GM21825 (cell line): ENCODE data around the gene MITF.
A peak's percentile ranks its signal among the peaks of the same experiment; 100 is the strongest.

ENCODE experiments used
- ATAC-seq: cut with Tn5 transposase; IDR thresholded peaks from one replicate; pipeline ENCODE4 v1.9.1; 2021; ENCODE audit warnings: mild to moderate bottlenecking, moderate library complexity; ENCODE audit not compliant: unreplicated experiment

Gene MITF, protein sequence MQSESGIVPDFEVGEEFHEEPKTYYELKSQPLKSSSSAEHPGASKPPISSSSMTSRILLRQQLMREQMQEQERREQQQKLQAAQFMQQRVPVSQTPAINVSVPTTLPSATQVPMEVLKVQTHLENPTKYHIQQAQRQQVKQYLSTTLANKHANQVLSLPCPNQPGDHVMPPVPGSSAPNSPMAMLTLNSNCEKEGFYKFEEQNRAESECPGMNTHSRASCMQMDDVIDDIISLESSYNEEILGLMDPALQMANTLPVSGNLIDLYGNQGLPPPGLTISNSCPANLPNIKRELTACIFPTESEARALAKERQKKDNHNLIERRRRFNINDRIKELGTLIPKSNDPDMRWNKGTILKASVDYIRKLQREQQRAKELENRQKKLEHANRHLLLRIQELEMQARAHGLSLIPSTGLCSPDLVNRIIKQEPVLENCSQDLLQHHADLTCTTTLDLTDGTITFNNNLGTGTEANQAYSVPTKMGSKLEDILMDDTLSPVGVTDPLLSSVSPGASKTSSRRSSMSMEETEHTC

DNA sequence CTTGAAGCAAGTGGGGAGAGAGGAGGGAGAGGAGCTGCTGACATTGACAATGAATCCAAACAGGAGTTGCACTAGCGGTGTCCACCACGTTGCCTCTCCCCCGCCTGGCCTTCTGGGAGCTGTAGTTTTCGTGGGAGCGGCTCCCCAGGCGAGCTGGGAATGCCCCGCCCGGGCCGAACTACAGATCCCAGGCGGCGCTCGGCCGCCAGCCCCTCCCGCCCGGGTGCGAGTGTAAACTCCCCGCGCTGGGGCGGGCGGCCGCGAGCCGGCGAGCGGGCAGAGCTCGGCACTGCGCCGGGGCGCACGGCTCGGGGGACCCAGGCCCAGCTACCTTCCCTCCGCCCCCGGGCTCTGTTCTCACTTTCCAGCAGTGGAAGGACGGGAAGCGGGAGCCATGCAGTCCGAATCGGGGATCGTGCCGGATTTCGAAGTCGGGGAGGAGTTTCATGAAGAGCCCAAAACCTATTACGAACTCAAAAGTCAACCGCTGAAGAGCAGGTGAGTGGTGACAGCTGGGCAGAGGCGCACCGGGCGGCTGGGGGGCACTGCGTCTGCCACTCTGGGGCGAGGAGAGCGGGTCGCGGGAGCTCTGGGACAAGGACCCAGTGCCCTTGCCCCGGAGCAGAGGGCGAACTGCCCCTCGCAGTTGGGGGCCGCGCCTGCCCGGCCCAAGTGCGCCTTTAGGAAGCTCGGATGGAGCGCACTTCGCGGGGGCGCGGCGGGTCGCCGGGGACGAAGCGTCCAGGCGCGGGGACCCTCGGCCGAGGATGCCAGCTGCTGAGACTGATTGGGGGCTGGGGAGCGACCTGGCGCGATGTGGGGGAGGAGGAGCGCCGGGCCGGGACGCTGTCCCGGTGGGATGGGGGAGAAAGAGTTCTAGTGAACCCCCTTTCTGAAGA is at the start of gene MITF:
Gene MITF (plus strand): TSS at position 261 of the 899 bp plus-strand sequence. CDS start 134 bp downstream, at position 395.
- peak; percentile 99 for ATAC-seq

DNA sequence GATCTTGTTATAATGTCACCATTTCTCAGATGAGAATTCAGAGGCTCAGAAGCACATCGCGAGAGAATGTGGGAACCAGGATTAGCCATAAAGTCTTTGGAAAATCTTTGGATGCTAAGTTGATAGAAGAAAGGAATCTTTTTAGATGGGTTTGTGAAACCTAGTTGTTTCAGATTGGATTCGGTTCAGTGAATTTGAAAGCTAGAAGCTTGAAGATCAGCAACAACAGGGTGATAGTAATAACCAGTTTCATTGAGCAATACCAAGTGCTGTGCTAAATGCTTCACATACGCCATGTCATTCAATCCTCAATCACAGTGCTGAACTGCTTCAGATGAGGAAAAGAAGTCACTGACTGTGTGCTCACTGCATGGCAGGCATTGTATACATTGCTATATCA is 47.4 kb upstream of the MITF start:
- no peak for ATAC-seq

DNA sequence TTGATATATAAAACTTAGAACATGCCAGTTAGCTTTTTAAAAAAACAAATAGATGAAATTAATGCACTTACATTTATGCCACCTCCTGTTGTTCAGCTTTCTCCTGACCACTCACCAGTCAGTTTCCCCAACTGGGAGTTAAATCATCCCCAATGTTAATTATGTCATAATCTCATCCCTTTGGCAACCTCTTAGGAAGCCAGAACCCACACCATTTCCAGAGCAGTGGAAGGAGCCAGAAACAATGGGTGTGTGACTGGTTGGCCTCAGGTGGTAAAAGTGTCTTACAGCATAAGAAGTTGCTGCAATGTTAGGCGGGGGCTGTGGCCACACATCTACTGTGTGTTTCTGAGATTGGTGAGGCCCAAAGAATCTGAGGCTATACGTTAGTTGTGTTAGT is 46.5 kb upstream of the MITF start:
- ATAC-seq = no peak

DNA sequence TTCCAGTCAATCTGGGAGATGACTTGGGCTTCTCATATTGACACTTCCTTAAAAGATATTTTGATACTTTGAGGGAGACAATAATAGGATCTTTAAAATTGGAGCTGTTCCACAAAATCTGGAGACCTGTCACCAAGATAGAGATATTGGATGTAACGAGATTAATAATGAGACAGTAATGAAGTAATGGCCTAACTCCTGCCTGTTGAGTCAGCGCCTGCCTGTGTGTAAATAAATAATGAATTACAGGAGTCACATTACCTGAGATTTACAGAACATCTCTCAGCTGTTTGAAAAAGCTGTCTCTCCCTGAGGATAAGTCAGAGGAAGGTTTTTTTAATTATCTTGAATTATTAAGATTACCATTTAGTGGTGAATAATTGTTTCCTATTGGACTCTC is 43.8 kb upstream of the MITF start:
- ATAC-seq = no peak

DNA sequence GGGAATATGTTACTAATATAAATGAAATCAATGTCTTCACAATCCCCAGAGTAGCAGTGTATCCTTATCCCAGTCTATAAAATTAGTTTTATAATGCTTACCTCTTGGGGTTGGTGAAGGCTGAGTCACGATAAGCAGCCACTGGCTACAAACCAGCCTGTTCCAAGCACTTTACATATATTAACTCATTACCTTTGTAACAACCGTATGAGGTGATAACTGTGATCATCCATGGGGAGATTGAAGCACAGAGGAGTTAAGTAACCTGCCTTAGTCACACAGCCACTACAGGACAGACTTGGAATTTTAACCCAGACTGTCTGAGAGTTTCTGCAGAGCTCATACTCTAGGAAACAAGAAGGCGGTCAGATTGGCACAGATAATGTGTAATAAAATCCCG is 43.3 kb upstream of the MITF start:
- no peak for ATAC-seq

DNA sequence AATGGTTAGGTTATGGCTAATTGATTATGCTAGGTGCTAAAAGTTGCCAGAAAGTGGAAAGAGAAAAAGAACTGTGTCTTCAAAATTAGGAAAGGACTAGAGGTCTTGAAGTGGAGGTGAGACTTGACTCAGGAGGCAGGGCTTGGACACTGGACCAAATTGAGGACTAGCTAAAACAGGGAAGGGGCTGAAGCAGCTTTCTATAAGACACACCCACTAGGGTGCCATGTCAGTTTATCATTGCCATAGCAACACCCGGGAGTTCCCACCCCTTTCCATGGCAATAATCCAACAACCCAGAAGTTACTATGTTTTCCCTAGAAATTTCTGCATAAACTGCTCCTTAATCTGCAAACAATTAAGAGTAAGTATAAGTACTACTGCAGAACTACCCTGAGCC is 42.9 kb upstream of the MITF start:
- ATAC-seq = no peak

DNA sequence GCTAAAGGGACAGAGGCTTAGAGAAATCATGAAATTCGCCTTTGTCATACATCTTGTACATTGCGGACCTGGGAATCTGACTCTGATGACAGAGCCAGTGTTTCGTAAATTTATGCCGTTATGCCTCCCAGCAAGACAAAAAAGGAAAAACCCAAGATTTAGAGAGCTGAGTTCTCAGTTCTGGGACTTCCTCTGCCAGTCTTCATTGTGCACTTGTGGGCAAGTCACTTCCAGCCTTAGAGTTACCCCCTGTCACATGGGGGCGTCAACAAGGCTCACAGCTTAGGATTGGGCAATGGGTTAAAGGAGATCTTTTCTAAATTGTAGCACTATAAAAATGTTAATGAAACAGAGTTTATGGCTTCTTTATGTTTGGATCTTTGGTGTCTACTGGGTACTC is 41.9 kb upstream of the MITF start:
- no peak for ATAC-seq

DNA sequence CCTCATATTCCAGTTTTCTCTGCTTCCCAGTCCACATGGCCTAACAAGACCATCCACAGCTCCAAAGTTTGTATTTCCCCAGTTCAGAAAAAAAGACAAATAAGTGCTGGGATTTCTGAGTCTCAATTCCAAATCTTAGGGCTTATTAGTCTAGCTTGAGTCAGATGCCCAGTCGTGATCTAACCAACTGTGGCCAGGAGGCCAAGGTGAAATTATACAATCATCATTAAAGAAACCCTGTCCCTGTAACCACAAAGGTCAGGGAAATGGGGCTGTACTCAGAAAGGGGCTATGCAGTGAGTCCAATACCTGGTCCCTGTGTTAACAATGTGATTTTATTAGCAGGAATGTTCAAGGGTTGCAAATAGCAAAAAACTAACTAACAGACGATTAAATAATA is 40.5 kb upstream of the MITF start:
- ATAC-seq = no peak

DNA sequence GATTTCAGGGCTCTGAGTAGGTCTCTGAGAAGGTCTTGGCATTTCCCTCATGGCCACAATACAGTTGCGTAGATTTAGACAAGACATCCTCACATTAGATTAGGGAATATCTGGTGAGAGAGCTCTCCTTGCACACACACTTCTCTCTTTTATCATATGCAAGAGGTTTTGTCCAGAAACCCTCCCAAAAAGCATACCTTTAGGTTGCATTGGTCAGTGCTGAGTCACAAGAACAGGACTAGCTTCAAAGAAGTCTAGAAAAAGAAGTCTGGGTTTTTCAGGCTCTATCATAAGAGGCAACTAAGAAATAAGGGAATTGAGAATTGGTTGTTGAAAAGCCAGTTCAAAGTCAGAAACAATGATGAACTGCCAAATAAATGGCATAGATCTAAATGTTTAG is 40.1 kb upstream of the MITF start:
- no peak for ATAC-seq

DNA sequence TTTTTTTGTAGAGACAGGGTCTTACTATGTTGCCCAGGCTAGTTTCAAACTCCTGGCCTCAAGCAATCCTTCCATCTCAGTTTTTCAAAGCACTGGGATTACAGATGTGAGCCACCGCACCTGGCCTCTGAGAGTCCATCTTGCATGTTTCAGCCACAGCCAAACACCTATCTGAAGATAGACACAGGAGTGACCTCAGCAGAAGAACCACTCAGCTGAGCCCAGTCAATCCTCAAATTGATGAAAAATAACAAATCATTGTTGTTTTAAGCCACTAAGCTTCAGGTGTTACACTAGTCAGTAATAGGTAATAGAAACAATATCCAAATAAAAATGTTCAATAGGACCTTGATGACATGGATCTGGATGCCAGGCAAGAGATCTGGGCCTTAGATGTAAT is 38.3 kb upstream of the MITF start:
- no peak for ATAC-seq

DNA sequence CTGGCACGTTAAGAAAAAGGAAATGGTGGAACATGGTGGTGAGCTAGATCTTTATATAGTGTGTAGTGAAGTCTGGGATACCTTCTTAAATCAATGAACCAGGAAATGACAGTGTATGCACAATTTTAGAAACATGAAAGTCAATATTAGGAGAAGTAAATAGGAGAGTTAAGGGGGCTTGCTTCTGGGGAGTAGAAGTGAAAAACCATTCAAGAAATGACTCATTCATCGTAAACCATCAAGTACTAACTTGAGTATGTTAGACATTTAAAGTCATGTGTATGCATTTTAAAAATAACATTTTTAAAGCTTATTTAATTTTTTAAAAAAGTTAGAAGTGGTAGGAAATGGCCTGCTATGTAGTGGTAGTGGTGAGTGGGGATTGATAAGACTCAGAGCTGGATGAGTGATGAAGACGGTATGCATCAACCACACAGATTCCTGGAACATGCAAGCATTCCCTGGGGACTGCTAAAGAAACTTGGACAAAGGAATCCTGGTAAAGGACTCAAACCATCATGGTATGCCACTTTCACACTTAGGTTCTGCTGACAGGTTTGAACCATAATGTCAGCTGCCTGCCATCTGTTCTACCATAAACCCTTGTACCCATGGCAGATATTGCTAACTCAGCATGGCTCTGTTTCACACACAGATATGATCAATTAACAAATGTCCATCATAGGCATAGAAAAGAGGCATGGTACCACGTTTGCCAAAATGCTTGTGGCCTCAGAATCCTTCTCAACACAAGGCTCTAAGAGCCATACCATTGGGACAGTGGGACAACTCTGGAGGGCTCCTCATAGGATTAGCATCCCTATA is 28.9 kb upstream of the MITF start:
- no peak for ATAC-seq

DNA sequence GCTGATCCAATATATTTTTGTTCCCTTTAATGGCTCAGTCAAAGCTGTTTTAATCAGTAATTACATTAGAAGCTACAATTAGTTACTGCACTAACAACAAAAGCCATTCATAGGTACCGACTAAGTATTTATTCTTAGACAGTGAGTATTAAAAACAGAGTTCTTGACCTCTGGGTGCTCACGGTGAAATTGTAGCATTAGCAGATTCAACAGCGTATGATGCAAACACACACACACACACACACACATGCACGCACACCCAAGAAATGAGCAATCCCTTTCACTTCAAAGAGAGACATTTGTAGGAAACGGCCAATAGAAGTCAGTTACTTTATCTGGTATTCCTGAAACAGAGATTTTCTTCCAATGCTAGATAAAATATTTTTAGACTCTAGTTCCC is 27.0 kb upstream of the MITF start:
- no peak for ATAC-seq

DNA sequence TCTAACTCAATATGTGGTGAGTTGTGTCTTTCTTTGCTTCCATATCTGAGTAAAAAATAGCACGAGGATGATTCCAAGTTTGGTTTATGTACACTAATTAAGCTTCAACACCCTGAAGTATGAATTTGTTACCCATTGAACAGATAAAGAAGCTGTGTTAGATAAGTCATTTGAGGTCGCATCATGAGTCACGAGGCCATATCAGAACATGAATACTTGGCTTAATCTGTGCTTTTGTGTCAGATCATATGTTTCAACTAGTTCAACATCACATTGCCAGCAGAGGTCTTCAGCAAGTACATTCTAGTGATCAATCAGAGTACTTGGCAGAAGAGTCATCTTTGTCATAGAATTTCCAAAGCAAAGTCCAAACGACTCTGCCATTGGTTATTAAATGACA is 26.3 kb upstream of the MITF start:
- no peak for ATAC-seq

DNA sequence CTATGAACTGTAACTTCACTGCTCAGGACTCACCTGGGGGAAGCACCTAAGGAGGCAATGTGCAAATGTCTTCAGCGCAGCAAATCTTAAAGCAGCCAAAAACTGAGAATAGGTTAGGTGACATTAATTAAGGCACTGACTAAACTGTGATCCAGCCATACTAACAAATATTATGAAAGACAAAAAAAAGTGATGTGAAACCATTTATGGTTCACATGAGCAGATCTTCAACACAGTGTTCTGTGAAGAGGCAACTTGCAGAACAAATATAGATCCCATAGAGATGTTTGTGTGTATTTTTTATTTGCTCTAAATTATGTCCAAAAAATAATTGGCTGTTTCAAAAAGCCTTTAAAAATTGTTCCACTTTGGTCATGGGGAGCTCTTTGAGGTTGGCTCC is 24.1 kb upstream of the MITF start:
- no peak for ATAC-seq

DNA sequence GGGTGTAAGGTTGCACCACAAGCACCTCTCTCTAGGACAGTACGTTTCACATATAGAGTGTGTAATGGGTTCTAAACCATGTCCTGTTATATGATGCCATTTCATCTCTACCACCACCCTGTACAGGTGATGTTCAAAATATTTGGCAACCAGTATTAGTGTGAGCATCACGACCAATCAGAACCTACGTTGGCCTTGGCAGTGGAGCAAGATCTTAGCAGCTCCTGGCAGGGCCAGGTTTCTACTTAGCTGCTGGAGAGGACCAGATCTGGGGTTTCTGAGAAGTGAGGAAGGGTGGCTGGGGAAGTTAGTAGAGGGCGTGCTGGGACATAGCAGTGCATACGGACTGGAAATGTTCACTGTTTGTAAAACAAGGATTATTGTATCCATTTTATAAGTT is 23.1 kb upstream of the MITF start:
- no peak for ATAC-seq

DNA sequence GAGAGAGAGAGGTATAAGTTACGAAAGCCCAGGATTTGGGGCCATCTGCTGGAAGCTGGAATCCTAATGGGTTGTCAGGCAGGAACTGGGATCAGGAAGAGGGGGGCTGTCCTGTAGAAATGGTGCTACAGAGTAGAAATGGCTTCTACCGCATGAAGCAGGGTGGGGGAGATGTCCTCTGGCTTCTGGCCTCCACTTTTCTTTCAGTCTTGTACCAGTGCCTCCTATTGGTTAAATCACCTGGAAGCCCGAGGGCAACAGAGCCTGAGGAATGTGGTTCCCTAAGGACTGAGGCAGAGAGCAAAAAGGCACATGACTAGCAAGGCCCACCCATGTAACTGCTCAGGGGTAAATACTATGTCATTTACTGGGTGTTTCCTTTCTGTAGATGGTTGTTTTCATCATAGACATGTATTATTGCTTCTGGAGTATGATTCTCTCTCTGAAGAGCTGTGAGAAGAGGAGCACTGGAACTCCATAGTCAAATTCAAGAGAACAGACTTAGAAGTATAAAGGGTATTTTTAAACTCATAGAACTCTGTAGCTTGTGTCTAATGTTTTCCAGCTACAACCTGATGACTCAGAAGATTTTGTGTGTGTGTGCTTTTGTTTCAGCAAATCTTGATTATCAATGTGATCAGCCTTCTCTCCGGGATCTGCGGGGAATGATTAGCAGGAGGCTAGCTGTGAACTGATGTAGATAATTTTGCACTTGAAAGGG is 20.2 kb upstream of the MITF start:
- ATAC-seq = no peak

DNA sequence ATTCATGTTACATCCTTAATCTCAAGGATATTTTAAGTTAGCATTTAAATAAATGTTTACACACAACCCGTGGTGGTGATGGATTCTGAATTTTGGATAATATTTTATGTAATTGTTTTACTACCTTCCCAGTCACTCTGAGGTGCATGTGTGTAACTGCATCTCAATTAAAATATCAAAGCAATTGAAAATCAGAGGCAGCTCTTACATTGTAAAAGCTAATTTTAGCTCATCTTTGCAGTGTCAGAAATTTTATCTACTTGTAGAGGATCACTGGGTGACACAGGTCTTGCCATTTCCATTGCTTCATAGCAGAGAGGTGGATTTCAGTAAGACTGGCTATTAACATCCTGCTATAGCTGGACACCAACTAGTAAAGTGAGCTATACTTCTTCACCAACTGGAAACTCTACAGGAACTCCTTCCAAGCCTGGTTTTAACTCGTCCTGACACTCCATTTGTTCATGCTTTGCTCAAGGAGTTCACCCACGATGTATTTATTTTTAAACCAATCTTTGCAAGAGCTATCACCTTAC is 19.6 kb upstream of the MITF start:
- no peak for ATAC-seq

DNA sequence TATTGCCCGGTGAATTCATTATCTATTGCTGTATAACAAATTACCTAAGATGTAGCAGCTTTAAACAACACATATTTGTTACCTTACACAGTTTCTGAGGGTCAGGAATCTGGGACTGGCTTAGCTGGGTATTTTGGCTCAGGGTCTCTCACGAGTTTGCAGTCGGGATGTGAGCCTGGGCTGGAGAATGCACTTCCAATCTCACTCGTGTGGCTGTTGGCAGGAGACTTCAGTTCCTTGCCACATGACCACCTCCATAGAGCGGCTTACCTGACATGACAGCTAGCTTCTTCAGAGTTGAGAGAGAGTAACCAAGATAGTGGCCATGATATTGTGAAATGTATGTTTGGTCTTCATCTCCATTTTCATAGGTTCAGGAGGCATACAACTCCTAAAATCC is 18.4 kb upstream of the MITF start:
- ATAC-seq = no peak

DNA sequence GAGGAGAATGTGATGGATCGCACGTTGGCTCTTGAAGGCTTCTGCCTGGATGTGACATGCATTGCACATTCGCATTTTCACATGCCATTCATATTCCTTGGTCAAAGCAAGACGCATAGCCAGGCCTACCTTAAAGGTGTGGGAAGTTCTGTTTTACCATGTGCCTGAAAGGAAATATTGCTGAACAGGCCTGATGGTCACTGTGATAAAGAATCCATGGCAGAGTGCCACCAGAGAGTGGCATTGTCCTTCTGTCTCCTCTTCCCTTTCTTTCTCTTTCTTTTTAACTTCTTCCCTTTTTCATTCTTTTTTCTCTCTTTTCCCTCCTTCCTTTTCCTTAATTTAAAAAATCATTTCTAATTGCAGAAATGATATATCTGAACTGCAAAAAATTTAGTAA is 15.9 kb upstream of the MITF start:
- ATAC-seq = no peak
